Measurements from ENCODE around the gene SOWAHB.
A peak's percentile ranks its signal among the peaks of the same experiment; 100 is the strongest.

The SOWAHB gene, protein sequence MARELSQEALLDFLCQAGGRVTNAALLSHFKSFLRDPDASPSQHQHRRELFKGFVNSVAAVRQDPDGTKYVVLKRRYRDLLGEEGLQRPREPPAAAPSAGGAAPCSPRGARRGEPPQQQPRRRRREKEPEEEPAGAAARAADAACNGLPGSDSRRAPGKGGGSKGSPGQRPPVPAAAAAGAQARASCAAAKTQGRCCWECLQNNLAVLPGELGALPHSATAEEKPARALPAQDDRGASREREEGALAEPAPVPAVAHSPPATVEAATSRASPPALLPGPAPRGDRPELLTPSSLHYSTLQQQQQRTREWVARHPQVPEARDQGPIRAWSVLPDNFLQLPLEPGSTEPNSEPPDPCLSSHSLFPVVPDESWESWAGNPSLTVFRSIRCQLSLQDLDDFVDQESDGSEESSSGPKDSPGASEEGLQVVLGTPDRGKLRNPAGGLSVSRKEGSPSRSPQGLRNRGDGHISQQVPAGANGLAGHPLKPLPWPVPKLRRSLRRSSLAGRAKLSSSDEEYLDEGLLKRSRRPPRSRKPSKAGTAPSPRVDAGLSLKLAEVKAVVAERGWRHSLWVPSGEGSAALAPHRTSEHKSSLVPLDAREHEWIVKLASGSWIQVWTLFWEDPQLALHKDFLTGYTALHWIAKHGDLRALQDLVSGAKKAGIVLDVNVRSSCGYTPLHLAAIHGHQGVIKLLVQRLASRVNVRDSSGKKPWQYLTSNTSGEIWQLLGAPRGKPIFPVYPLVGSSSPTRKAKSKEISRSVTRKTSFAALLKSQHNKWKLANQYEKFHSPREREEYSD

GRCh38 chr4:76897536-76898384, at the start of gene SOWAHB:
TSS of gene SOWAHB (minus strand) at chr4:76898144. CDS start at chr4:76897849, 295 bp downstream.
- in situ Hi-C loops (cut with HindIII; ENCODE audit: low sequenced_read_pairs): no loop called here
- TF ChIP-seq, protein P1, sequence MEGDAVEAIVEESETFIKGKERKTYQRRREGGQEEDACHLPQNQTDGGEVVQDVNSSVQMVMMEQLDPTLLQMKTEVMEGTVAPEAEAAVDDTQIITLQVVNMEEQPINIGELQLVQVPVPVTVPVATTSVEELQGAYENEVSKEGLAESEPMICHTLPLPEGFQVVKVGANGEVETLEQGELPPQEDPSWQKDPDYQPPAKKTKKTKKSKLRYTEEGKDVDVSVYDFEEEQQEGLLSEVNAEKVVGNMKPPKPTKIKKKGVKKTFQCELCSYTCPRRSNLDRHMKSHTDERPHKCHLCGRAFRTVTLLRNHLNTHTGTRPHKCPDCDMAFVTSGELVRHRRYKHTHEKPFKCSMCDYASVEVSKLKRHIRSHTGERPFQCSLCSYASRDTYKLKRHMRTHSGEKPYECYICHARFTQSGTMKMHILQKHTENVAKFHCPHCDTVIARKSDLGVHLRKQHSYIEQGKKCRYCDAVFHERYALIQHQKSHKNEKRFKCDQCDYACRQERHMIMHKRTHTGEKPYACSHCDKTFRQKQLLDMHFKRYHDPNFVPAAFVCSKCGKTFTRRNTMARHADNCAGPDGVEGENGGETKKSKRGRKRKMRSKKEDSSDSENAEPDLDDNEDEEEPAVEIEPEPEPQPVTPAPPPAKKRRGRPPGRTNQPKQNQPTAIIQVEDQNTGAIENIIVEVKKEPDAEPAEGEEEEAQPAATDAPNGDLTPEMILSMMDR (IDR thresholded peaks at IDR 0.05; ENCODE audit: low read depth, low read length): no peak
- DNase-seq (ENCODE audit: low read depth, low spot score): no peak
- H3K4me3 ChIP-seq (ENCODE audit: low read depth, low read length): peak within 1 kb of the TSS; percentile 39

GRCh38 chr4:76947369-76947768, 49.4 kb upstream of the SOWAHB start:
- no peak for DNase-seq (ENCODE audit: low read depth, low spot score)
- TF ChIP-seq, protein P1 (IDR thresholded peaks at IDR 0.05; ENCODE audit: low read depth, low read length): no peak
- peak overlapping the region; percentile 94 for H3K4me3 ChIP-seq (ENCODE audit: low read depth, low read length)
- in situ Hi-C loops (cut with HindIII; ENCODE audit: low sequenced_read_pairs): no loop called here

- no peak for DNase-seq (ENCODE audit: low read depth, low spot score)
- in situ Hi-C loops (cut with HindIII; ENCODE audit: low sequenced_read_pairs): no loop called here
- TF ChIP-seq, protein P1 (IDR thresholded peaks at IDR 0.05; ENCODE audit: low read depth, low read length): no peak
- H3K4me3 ChIP-seq (ENCODE audit: low read depth, low read length): no peak overlapping the region
Observed at GRCh38 chr4:76943790-76944189, 45.8 kb upstream of the SOWAHB start.

DNA sequence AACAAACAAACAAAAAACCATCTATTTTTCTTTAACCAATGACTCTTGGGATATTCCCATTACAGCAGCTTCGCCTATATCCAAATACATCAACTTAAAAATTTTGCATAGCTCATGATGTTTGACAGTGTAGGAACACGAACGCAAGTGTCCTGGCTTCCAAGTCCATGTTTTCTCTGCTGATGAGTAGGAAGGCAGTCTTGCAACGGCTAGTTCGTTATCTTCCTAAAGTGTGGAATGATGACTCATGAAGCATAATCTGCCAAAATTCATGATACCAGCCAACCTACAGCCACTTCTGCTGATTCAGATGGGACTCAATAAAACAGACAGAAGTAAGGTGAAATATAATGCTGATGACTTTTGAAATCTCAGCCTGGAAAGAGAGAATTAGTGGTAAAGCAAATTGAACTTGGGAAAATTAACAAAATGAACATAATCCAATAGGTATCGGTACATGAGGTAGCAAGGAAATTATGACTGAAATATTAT, 45.2 kb upstream of the SOWAHB start:
- TF ChIP-seq, protein P1 (IDR thresholded peaks at IDR 0.05; ENCODE audit: low read depth, low read length): no peak
- H3K4me3 ChIP-seq (ENCODE audit: low read depth, low read length): no peak overlapping the region
- in situ Hi-C loops (cut with HindIII; ENCODE audit: low sequenced_read_pairs): no loop called here
- peak; percentile 76 for DNase-seq (ENCODE audit: low read depth, low spot score)

DNA sequence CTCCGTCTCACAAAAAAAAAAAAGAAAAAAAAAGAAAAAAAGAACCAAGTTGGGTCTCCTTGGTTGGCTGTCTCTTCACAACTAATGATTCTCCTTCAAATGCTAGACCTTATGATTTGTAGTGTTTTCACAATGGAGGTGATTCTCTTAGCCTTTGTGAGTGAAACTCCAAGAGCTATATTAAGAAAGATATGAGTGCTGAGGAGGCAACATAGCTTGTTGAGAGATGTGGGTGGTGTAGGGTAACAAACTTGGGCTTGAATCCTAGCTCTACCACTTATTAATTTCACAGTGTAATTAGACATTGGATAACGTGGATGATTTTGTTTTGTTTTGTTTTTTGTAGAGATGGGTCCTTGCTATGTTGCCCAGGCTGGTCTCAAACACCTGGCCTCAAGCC, 41.2 kb upstream of the SOWAHB start:
- no peak overlapping the region for H3K4me3 ChIP-seq (ENCODE audit: low read depth, low read length)
- TF ChIP-seq, protein P1 (IDR thresholded peaks at IDR 0.05; ENCODE audit: low read depth, low read length): no peak
- no peak for DNase-seq (ENCODE audit: low read depth, low spot score)
- in situ Hi-C loops (cut with HindIII; ENCODE audit: low sequenced_read_pairs): no loop called here

Measured in astrocyte of the spinal cord (primary cell).